ENCODE measurements around the gene RICTOR. TPM values are rescaled to one million over a fixed set of nuclear protein-coding genes. Genes with fewer than 3 reads are reported as not detected.
"Not testable (repeated sequence)": the region's sequence is repeated elsewhere in the genome, so short reads cannot be mapped to it uniquely, and the experiment has no call there.

The RICTOR gene
- total RNA-seq, 1 donor from 2014 or later = 35.3 TPM

- Mint-ChIP-seq H3K36me3 (ENCODE audit: low read depth, unreplicated experiment) (peaks cover 3% of the 10 kb centered on the region), H3K27me3 (ENCODE audit: unreplicated experiment) (peaks cover 2% of the 10 kb centered on the region), H3K4me1 (ENCODE audit: unreplicated experiment) (no peaks in the 10 kb centered on the region), H3K27ac (ENCODE audit: unreplicated experiment) (no peak overlapping the region), H3K4me3 (ENCODE audit: unreplicated experiment) (no peak overlapping the region), H3K9me3 (ENCODE audit: unreplicated experiment) (no peaks in the 10 kb centered on the region)
- TF ChIP-seq CTCF (IDR thresholded peaks at IDR 0.05; ENCODE audit: unreplicated experiment) = no peak
- no peak for DNase-seq (ENCODE audit: low spot score)
Measured at GRCh38 chr5:39055027-39055767, 19.0 kb downstream of the RICTOR start.

DNA sequence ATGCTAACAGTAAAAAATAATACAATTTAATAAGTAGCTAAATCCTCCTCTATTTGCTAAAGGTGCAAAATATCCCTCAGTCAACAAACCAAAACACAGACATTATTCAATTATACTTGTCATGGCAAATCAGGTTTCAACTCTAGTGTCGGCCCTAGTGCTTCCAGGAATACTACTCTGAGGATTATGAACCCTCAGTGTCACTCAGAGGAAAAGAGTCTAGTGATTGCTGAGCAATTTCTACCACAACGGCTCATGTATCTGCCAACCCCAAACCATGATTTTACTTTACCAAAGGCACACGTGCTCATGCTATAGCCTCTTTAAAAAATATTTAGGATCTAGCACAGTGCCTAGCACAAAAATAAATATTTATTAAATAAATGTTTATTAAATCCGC is 21.0 kb downstream of the RICTOR start:
- Mint-ChIP-seq H3K4me1 (ENCODE audit: unreplicated experiment) (no peaks in the 10 kb centered on the region), H3K27me3 (ENCODE audit: unreplicated experiment) (peaks cover 2% of the 10 kb centered on the region), H3K27ac (ENCODE audit: unreplicated experiment) (no peak overlapping the region), H3K36me3 (ENCODE audit: low read depth, unreplicated experiment) (peaks cover 3% of the 10 kb centered on the region), H3K4me3 (ENCODE audit: unreplicated experiment) (no peak overlapping the region), H3K9me3 (ENCODE audit: unreplicated experiment) (no peaks in the 10 kb centered on the region)
- DNase-seq (ENCODE audit: low spot score) = no peak
- no peak for TF ChIP-seq CTCF (IDR thresholded peaks at IDR 0.05; ENCODE audit: unreplicated experiment)

DNA sequence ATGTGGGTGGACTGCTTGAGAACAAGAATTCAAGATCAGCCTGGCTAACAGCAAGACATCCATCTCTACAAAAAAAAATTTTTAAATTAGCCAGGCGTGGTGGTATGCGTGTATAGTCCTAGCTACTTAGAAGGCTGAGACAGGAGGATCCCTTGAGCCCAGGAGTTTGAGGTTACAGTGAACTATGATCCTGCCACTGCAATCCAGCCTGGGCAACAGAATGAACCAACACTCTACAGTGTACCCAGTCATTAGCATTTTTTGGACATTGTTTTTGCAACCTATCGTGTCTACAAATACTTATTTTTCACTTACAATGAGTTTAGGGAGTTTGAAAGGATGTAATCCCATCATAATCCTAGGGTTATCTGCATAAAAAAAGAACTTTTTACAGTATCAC is 22.1 kb downstream of the RICTOR start:
- Mint-ChIP-seq H3K9me3 (ENCODE audit: unreplicated experiment) (no peaks in the 10 kb centered on the region), H3K27ac (ENCODE audit: unreplicated experiment) (no peak overlapping the region), H3K36me3 (ENCODE audit: low read depth, unreplicated experiment) (peaks cover 3% of the 10 kb centered on the region), H3K4me3 (ENCODE audit: unreplicated experiment) (no peak overlapping the region), H3K27me3 (ENCODE audit: unreplicated experiment) (peaks cover 2% of the 10 kb centered on the region), H3K4me1 (ENCODE audit: unreplicated experiment) (no peaks in the 10 kb centered on the region)
- TF ChIP-seq CTCF (IDR thresholded peaks at IDR 0.05; ENCODE audit: unreplicated experiment) = no peak
- DNase-seq (ENCODE audit: low spot score) = no peak

- Mint-ChIP-seq H3K4me3 (ENCODE audit: unreplicated experiment) (no peak overlapping the region), H3K36me3 (ENCODE audit: low read depth, unreplicated experiment) (no peaks in the 10 kb centered on the region), H3K4me1 (ENCODE audit: unreplicated experiment) (no peaks in the 10 kb centered on the region), H3K27me3 (ENCODE audit: unreplicated experiment) (no peaks in the 10 kb centered on the region), H3K27ac (ENCODE audit: unreplicated experiment) (no peak overlapping the region), H3K9me3 (ENCODE audit: unreplicated experiment) (no peaks in the 10 kb centered on the region)
- no peak for TF ChIP-seq CTCF (IDR thresholded peaks at IDR 0.05; ENCODE audit: unreplicated experiment)
- DNase-seq (ENCODE audit: low spot score) = no peak
Measured at GRCh38 chr5:39049315-39049714, 24.9 kb downstream of the RICTOR start.

DNA sequence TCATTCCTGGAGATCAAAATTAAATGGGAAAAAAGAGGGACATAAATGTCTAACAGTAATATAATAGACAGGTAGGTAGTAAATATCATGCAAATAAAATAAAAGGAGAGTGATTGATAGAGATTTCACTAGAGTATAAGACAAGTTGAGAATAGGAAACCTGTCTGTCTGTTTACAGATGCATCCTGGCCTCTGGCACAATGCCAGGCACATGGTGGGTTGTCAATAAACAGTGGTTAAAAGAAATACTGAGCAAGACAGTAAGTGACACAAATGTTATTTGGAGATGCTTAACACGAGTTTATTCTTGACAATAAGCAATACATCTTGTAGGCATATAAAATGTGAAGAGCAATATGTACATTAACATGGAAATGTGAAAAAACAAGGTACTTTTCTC is 33.3 kb downstream of the RICTOR start:
- no peaks in the 10 kb centered on the region for H3K27me3 Mint-ChIP-seq (ENCODE audit: unreplicated experiment)
- H3K4me1 Mint-ChIP-seq (ENCODE audit: unreplicated experiment) = no peaks in the 10 kb centered on the region
- DNase-seq (ENCODE audit: low spot score) = no peak
- H3K27ac Mint-ChIP-seq (ENCODE audit: unreplicated experiment) = no peak overlapping the region
- no peak for TF ChIP-seq CTCF (IDR thresholded peaks at IDR 0.05; ENCODE audit: unreplicated experiment)
- no peaks in the 10 kb centered on the region for H3K9me3 Mint-ChIP-seq (ENCODE audit: unreplicated experiment)
- H3K36me3 Mint-ChIP-seq (ENCODE audit: low read depth, unreplicated experiment) = peaks cover 4% of the 10 kb centered on the region
- H3K4me3 Mint-ChIP-seq (ENCODE audit: unreplicated experiment) = no peak overlapping the region

GRCh38 chr5:39034493-39034892 is 39.7 kb downstream of the RICTOR start:
- H3K4me1 Mint-ChIP-seq (ENCODE audit: unreplicated experiment); H3K4me3 Mint-ChIP-seq (ENCODE audit: unreplicated experiment); H3K27me3 Mint-ChIP-seq (ENCODE audit: unreplicated experiment); H3K9me3 Mint-ChIP-seq (ENCODE audit: unreplicated experiment); H3K27ac Mint-ChIP-seq (ENCODE audit: unreplicated experiment); DNase-seq (ENCODE audit: low spot score): not testable (repeated sequence)
- peaks cover 16% of the 10 kb centered on the region for H3K36me3 Mint-ChIP-seq (ENCODE audit: low read depth, unreplicated experiment)

Data from endothelial cell (in vitro differentiated cells).